Stimulated activated CD4-positive, alpha-beta T cell treated with anti-CD3 and anti-CD28 coated beads, Interleukin-12 subunit alpha, Interleukin-12 subunit beta, amount 100 ng/mL, for 48 hours (primary cell): ENCODE results near the gene CCT5.
"Not testable (repeated sequence)": the region's sequence is repeated elsewhere in the genome, so short reads cannot be mapped to it uniquely, and the experiment has no call there.

Source experiments
- DNase-seq, 3 donors: peaks; one replicate each; pipeline ENCODE4 v3.0.0-alpha.2; 2020; ENCODE audit warnings: low read depth in 2 of 3, low spot score in 1 of 3

The CCT5 gene

GRCh38 chr5:10275460-10275859 lies 25.4 kb downstream of the CCT5 start:
- no peak for DNase-seq

GRCh38 chr5:10275991-10276390 lies 25.9 kb downstream of the CCT5 start:
- no peak for DNase-seq

- DNase-seq, result no peak
Observed at GRCh38 chr5:10276691-10277090, 26.6 kb downstream of the CCT5 start.

- DNase-seq, result no peak
Observed at GRCh38 chr5:10277773-10278630, 27.9 kb downstream of the CCT5 start.

- DNase-seq, result no peak
Observed at GRCh38 chr5:10278658-10279279, 28.7 kb downstream of the CCT5 start.

- DNase-seq, result no peak
Observed at GRCh38 chr5:10279328-10279727, 29.2 kb downstream of the CCT5 start.

GRCh38 chr5:10279925-10280720 lies 30.0 kb downstream of the CCT5 start:
- DNase-seq, result no peak

GRCh38 chr5:10283927-10284635 lies 34.0 kb downstream of the CCT5 start:
- DNase-seq, result peak; percentile 59 to 84 (median 77)

- not testable (repeated sequence) for DNase-seq
Observed at GRCh38 chr5:10285362-10285761, 35.3 kb downstream of the CCT5 start.

- no peak for DNase-seq
Observed at GRCh38 chr5:10286162-10286861, 36.2 kb downstream of the CCT5 start.

GRCh38 chr5:10286862-10287227 lies 36.8 kb downstream of the CCT5 start:
- no peak for DNase-seq

- peak in 2 of 3 donors; percentile 20 to 24 for DNase-seq
Observed at GRCh38 chr5:10288592-10289219, 38.6 kb downstream of the CCT5 start.

- no peak for DNase-seq
Observed at GRCh38 chr5:10289353-10289752, 39.3 kb downstream of the CCT5 start.

GRCh38 chr5:10289991-10290390 lies 39.9 kb downstream of the CCT5 start:
- DNase-seq, result no peak

- no peak for DNase-seq
Observed at GRCh38 chr5:10290438-10290837, 40.4 kb downstream of the CCT5 start.

GRCh38 chr5:10291692-10292339 lies 41.7 kb downstream of the CCT5 start:
- no peak for DNase-seq

GRCh38 chr5:10293907-10294662 lies 44.0 kb downstream of the CCT5 start:
- DNase-seq, result no peak

- no peak for DNase-seq
Observed at GRCh38 chr5:10295619-10296326, 45.7 kb downstream of the CCT5 start.
